GM18499 (cell line): ENCODE results near the gene CPEB4.

Source experiments
- ATAC-seq: cut with Tn5 transposase; IDR thresholded peaks from one replicate; pipeline ENCODE4 v1.9.1; 2021; ENCODE audit warnings: moderate number of reproducible peaks; ENCODE audit not compliant: insufficient read depth, unreplicated experiment

CPEB4 gene

DNA sequence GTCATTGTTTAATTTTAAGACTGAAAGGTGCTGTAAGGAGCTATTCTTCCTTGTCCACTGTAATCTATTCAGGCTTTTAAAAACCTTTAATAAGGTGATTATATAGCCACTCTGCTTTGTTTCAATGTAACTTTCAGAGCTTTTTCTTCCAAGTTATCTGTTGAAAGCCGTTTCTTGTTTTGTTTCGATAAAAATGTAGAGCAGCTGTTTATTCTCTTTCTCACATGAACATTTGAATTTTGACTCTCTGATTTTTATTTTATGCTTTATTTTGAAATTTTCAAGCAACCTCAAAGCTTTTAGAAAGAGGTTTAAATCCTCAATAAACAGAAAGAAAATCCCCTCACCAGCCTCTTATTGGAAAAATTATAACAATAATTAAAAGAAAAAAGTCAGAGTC, 47.2 kb downstream of the CPEB4 start:
- ATAC-seq: no peak

- no peak for ATAC-seq
These were observed 52.1 kb downstream of the CPEB4 start for GRCh38 chr5:173940269-173940668.

DNA sequence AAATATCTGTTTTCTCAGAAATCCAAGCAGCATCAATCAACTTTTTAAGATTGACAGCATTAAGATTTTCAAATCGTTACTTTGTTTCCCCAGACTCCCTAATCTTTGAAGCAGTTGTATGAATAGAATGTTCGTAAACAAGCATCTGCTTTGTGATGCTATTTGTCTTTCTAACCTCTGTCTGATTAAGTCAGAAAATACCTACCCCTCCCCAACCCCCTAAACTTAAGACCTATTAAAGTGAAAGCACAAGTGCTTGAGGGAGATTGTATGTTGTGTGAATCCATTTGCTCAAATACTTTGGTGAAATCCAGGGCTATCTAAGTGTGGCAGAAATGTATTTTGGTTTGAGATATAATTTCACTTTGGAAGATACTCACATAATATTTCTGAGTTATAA, 53.0 kb downstream of the CPEB4 start:
- ATAC-seq: no peak

DNA sequence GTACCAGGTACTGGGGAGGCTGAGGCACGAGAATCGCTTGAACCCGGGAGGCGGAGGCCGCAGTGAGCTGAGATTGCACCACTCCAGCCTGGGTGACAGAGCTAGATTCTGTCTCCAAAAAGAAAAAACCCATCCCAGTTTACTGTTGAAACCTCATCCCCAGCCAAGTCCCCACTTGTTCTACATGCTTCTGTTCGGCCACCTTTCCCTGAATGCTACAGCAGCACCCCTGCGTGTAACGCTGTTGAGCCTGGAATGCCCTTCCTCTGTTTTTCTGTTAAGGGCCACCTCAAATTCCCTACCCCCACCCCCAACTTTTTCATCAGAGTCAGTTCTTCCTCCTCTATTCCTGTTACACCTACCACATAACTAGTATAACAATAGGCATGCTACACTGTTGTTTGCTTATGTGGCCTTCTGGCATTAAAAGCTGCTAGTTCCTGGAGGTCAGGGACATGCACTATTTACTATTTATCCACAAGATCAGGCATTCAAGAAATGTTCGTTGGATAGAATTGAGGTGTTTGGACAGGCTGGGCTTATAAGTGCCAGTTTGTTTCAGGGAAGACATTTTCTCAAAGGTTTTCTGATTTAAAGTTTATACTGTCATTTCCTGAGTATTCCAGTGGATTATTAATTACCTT, 53.7 kb downstream of the CPEB4 start:
- ATAC-seq: no peak

- ATAC-seq: no peak
These were observed 56.4 kb downstream of the CPEB4 start for GRCh38 chr5:173944511-173944910.

DNA sequence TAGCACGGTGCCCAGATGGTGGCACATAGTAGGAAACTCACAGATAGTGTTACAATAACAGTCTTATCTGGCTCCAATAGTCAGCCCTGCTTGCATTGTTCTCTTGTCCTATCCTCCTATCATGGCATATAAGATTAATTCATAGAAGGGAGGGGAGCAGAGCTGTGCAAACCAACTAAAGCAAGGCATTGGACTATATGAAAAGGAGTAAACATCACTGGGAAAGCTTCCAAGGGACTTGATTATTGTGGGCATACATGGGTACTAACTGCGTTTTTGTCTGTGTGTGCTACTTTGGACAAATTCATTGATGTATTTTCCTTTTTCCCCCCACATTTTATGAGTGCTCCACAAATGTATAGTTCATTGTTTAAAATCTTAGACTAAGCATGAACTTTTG, 57.0 kb downstream of the CPEB4 start:
- ATAC-seq: no peak

- ATAC-seq: no peak
These were observed 58.2 kb downstream of the CPEB4 start for GRCh38 chr5:173946323-173946722.

DNA sequence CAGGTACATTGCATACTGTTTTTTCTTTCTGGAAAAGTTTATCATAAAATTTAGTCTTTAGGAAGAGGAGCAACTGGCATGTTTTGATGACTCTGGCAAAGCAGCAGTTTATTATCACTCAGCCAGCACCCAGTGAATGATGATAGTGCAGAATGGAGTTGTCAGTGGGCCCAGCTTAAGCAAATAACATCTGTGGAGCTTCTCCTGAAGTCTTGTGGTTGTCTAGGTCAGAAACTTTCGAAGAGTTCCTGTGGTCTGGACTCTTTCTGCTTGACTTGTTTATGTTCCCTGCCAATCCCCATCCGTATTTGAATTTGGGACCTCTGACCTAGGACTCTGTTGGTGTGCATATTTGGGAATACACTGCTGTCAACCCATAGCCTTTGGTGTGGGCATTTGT, 62.7 kb downstream of the CPEB4 start:
- no peak for ATAC-seq

DNA sequence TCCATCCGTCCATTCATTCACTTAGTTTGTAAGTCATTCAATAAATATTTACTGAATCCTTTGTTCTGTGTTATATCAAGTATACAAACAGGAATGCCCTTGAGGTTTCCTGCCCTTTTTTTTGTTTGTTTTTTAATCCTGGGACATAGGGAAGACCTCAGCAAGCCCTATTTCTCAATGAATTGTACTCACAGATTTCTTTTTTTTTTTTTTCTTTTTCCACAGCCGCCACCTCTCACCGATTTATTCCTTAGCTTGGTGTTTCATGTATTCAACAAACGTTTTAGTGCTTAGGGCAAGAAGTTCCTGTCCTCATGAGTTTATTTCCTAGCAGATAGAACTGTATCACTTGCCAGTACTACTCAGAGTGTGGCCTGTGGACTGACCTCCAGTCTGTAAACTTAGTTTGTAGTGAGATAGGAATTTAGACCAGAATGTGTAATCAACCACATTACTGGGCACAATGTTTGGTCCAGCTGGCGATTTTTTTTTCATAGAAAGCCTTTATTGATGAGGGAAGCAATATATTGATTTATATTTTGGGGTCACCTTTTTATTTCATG, 65.5 kb downstream of the CPEB4 start:
- no peak for ATAC-seq

- no peak for ATAC-seq
These were observed 66.7 kb downstream of the CPEB4 start for GRCh38 chr5:173954671-173955521.

DNA sequence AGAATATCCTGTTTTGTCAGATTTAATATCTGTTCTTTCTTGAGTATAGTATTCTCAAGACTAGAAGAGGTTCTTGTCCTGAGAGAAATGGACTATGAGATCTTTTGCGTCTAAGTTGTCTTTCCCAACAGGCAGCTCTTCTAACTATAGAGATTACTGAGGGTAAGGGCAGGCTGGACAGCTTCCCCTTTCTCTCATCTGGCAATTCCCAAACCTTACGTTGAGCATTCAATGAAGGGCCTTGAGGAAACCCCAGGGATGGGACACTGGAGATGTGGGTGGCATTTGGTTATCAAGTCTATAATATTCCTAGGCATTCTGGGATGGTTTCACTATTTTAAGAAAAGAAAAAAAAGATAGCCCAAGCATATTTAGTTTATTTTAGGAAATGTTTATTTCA, 72.8 kb downstream of the CPEB4 start:
- no peak for ATAC-seq

DNA sequence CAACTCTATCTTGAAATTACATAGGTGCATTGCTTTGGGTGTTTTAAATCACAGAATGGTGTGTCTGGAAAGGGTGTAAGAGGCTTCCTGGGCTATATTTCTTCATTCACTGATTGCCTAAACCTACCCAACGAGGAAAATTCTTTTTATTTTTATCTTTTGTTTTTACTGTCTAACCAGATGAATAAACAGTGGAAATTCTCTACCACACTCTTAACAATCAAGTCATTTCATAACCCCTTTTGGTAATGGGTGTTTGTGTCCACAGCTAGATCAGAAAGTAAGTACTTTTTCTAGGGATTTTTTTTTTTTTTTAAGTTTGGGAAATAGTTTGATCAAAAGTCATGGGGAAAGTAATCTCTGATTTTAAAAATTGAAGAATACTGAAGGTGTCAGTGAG, 73.3 kb downstream of the CPEB4 start:
- no peak for ATAC-seq

- no peak for ATAC-seq
These were observed 74.4 kb downstream of the CPEB4 start for GRCh38 chr5:173962436-173962972.

DNA sequence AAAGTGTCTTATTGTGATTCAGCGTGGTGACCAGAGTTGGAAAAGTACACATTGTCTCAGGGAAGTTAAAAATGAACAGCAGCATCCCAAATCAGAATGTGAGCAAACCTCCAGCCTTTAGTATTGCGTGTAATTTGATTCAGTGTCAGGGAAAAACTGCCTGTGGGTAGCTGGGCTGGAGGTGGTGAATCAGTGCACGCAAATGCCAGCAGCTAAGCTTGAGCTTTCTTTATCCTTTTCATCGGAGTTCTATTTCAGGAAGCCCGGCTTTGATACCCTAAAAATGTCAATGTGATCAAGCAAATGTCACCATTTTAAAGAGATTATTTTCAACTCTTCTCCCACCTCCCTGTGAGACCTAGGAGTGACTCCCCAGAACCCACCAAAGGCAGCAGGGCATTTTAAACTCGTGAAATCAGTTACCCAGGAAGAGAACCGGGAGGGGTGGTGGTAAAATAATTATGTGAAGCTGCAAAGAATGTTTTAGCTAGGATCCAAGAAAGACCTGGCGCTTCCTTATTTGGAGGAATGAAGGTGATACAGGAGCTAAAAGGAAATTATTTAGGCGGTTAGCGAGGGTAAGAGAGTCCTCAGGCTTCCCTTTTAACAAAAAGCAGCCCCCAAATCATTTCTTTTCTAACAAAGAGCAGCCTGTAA, 75.2 kb downstream of the CPEB4 start:
- ATAC-seq: no peak

DNA sequence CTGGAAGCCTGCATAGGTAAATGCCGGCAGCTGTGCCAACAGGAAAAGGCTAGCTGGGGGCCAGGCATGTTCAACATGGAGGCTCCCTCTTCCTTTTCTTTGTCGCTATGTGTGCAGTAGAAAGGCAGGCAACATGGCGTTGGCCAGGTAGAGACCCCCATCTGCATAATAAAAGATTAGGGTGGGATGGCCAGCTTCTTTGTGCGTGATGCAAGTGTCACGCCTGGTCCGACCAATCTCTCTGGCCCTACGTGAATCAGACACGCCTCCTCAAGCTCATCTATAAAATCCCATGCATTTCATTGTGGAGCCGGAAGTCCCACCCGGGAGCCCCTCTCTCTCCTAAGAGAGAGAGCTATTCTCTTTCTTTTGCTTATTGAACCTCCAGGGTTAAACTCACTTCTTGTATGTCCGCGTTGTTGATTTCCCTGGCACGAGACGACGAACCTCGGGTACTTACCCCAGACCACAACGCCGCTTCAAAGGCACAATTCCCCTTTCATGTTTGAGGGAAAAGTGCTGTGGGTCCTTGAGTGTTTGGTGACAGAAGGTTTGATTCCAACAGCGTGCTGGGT, 75.8 kb downstream of the CPEB4 start:
- no peak for ATAC-seq

- ATAC-seq: no peak
These were observed 76.4 kb downstream of the CPEB4 start for GRCh38 chr5:173964506-173964905.

DNA sequence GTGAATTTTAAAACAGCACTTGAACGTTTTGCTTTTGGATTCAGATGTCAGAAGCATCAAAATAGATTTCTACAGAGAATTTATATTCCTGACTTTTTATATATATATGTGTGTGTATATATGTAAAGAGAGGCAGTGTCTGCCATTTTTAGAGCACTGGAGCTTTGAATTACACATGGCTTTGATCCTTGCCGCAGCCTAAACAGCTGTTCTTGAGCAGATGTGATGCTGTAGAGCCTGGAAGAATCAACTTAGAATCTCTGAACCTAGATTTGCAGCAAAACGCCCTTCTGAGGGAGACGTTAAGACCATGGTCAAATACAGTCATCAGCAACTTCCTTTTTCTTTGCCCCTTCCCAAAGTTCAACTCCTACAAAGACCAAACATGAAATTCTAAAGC, 79.1 kb downstream of the CPEB4 start:
- no peak for ATAC-seq

GRCh38 chr5:173968154-173968797, 80.1 kb downstream of the CPEB4 start:
- no peak for ATAC-seq

DNA sequence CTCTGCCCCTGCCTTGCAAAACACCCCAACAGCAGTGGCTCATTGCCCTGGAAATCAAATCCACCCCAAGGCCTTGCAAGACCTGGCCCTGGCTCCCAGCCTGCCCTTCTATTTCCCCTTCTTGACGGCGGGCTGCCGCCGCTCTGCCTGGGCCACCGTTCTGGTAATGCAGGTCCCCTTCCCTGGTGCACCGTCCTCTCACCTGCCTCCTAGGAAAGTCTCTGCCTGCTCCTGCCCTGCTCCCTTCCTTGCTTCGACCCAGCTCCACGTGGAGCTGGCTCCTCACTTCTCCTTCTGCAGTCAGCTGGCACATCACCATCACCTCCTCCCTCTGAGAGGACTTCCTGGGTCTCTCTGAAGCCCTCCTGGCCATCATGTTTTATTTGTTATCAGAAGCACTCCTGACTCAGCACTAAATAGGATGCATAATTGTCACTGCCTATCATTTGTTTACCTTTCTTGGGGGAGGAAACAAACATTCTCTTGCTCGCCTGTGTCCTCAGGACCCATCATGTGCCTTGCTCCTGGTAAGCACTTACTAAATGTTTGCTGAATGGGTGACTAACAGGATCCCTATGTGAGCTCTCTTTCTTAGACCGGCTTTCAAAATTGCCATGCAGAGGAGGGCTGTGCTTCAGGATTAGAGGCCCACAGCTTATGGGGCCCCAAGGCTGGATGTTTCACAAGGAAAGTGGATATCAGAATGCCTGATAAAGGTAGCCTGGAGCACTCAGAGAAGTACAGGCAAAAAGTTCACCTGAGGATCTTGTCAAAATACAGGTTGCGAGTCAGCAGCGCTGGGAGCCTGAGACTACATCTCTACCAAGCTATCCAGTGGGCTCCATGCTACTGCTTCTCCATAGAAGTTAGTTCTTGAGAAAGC, 81.3 kb downstream of the CPEB4 start:
- ATAC-seq: no peak
